Neuron (in vitro differentiated cells): ENCODE results near the gene SPTLC2.
"Not testable (repeated sequence)": the region's sequence is repeated elsewhere in the genome, so short reads cannot be mapped to it uniquely, and the experiment has no call there.

Source experiments
- H2AFZ ChIP-seq: one replicate; pipeline ENCODE4 v1.6.1; 2013; ENCODE audit warnings: low read depth, mild to moderate bottlenecking, inconsistent platforms, low read length, moderate library complexity
- H3K27me3 ChIP-seq: one replicate; pipeline ENCODE4 v1.6.1; 2013; ENCODE audit warnings: low read length; ENCODE audit not compliant: insufficient read depth
- H3K36me3 ChIP-seq: one replicate; pipeline ENCODE4 v1.6.1; 2013; ENCODE audit warnings: low read length; ENCODE audit not compliant: insufficient read depth
- H3K4me1 ChIP-seq: one replicate; pipeline ENCODE4 v1.6.1; 2013; ENCODE audit warnings: low read length; ENCODE audit not compliant: insufficient read depth
- H3K4me3 ChIP-seq: 2 replicates; pipeline ENCODE4 v1.5.1; 2013; ENCODE audit warnings: mild to moderate bottlenecking, low read length, moderate library complexity
- H3K9me3 ChIP-seq: one replicate; pipeline ENCODE4 v1.6.1; 2013; ENCODE audit warnings: low read length

SPTLC2 gene, protein sequence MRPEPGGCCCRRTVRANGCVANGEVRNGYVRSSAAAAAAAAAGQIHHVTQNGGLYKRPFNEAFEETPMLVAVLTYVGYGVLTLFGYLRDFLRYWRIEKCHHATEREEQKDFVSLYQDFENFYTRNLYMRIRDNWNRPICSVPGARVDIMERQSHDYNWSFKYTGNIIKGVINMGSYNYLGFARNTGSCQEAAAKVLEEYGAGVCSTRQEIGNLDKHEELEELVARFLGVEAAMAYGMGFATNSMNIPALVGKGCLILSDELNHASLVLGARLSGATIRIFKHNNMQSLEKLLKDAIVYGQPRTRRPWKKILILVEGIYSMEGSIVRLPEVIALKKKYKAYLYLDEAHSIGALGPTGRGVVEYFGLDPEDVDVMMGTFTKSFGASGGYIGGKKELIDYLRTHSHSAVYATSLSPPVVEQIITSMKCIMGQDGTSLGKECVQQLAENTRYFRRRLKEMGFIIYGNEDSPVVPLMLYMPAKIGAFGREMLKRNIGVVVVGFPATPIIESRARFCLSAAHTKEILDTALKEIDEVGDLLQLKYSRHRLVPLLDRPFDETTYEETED

GRCh38 chr14:77616454-77617229 lies at the start of gene SPTLC2:
SPTLC2 (minus strand) TSS chr14:77616637; CDS start chr14:77616579, 58 bp downstream.
- H3K4me3 ChIP-seq: peak within 1 kb of the TSS; percentile 86
- H3K27me3 ChIP-seq: no peaks in the 10 kb centered on the region

DNA sequence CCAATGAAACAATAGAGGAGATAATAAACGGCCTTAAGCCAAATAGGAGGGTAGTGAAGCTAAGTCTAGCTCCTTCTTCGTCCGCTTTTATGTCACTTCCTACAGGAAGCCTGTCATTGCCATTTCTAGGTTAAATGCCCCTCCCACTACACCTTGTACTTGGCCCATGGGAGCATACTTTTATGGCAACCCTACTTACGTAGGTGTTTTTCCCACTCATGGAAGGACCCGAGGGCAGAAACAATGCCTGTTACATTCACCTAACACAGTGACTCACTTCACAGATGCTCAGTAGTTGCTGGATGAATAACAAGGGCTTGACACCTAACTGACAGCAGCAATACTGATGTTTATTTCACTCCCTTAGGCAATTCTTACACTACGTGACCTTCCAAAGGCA lies 46.9 kb upstream of the SPTLC2 start:
- H3K36me3 ChIP-seq: no peaks in the 10 kb centered on the region
- H2AFZ ChIP-seq: no peak overlapping the region
- no peaks in the 10 kb centered on the region for H3K9me3 ChIP-seq
- H3K27me3 ChIP-seq: no peaks in the 10 kb centered on the region
- no peak overlapping the region for H3K4me3 ChIP-seq
- H3K4me1 ChIP-seq: peaks cover 13% of the 10 kb centered on the region

More at GRCh38 chr14:77616454-77617229, at the start of gene SPTLC2:
- Histone ChIP-seq H3K36me3 (no peaks in the 10 kb centered on the region), H2AFZ (peak within 1 kb of the TSS; percentile 66), H3K4me1 (peaks cover 10% of the 10 kb centered on the region), H3K9me3 (no peaks in the 10 kb centered on the region)

DNA sequence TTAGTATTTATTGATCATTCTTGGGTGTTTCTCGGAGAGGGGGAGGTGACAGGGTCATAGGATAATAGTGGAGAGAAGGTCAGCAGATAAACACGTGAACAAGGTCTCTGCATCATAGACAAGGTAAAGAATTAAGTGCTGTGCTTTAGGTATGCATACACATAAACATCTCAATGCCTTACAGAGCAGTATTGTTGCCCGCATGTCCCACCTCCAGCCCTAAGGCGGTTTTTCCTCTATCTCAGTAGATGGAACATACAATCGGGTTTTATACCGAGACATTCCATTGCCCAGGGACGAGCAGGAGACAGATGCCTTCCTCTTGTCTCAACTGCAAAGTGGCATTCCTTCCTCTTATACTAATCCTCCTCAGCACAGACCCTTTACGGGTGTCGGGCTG lies 45.1 kb upstream of the SPTLC2 start:
- not testable (repeated sequence) for H2AFZ ChIP-seq

GRCh38 chr14:77660754-77661153 lies 44.3 kb upstream of the SPTLC2 start:
- H3K4me1 ChIP-seq: peaks cover 13% of the 10 kb centered on the region
- H3K4me3 ChIP-seq: no peak overlapping the region
- no peaks in the 10 kb centered on the region for H3K36me3 ChIP-seq
- H3K27me3 ChIP-seq: no peaks in the 10 kb centered on the region
- no peaks in the 10 kb centered on the region for H3K9me3 ChIP-seq
- H2AFZ ChIP-seq: no peak overlapping the region

More for the DNA sequence above, 45.1 kb upstream of the SPTLC2 start:
- H3K4me3 ChIP-seq, H3K9me3 ChIP-seq, H3K36me3 ChIP-seq, H3K27me3 ChIP-seq: not testable (repeated sequence)
- H3K4me1 ChIP-seq: peaks cover 13% of the 10 kb centered on the region

- no peak overlapping the region for H2AFZ ChIP-seq
- H3K4me1 ChIP-seq: peaks cover 16% of the 10 kb centered on the region
- no peaks in the 10 kb centered on the region for H3K36me3 ChIP-seq
- H3K27me3 ChIP-seq: no peaks in the 10 kb centered on the region
- H3K4me3 ChIP-seq: no peak overlapping the region
- H3K9me3 ChIP-seq: no peaks in the 10 kb centered on the region
Measured at GRCh38 chr14:77659831-77660230, 43.4 kb upstream of the SPTLC2 start.

- peaks cover 27% of the 10 kb centered on the region for H3K4me1 ChIP-seq
- H3K36me3 ChIP-seq: no peaks in the 10 kb centered on the region
- H3K27me3 ChIP-seq: no peaks in the 10 kb centered on the region
- no peak overlapping the region for H2AFZ ChIP-seq
- H3K9me3 ChIP-seq: no peaks in the 10 kb centered on the region
- H3K4me3 ChIP-seq: no peak overlapping the region
Measured at GRCh38 chr14:77657280-77657679, 40.8 kb upstream of the SPTLC2 start.

DNA sequence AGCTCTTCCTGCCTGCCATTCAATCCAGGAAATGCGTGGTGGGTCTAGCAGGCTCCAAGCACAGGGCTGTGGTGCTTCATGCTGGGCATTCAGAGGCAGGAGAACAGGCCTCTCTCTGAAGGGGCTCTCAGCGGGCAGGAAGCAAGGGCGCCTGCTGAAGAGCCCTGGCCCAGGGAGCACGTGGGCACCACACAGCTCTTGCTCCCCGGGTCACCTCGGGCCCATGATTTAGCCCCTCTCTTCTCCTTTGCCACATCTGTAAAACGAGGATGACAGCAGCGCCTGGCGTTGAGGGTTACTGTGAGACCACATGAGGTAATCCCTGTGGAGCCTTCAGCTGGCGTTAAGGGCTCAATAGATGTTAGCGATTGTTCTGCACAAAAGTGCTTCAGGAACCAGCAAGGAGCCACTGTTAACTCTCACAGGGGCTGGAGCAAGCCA lies 37.6 kb upstream of the SPTLC2 start:
- Histone ChIP-seq H3K4me3 (peak overlapping the region; percentile 14), H3K36me3 (no peaks in the 10 kb centered on the region)

DNA sequence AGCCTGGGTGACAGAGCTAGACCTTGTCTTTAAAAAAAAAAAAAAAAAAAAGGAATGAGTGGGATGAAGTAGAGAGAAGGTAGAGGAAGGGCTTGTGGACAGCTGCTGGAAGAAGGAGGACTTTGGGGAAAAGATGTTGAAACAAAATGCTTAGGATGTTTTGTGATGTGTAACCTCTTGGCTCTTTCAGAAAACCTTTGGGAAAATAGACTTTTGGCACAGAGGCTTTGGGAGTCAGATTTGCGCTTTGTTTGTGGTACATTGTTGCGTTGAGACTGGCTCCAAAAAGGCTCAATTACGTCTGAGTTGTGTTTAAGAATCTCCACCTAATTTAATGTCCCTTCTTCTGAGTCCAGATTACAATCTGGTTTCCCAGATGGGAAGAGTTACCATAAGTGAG lies 32.9 kb upstream of the SPTLC2 start:
- Histone ChIP-seq H3K9me3 (no peaks in the 10 kb centered on the region), H3K4me3 (no peak overlapping the region), H3K36me3 (no peaks in the 10 kb centered on the region), H3K27me3 (no peaks in the 10 kb centered on the region), H3K4me1 (peaks cover 7% of the 10 kb centered on the region), H2AFZ (no peak overlapping the region)

More for the DNA sequence above, 37.6 kb upstream of the SPTLC2 start:
- Histone ChIP-seq H3K4me1 (peaks cover 15% of the 10 kb centered on the region), H3K9me3 (no peaks in the 10 kb centered on the region), H3K27me3 (no peaks in the 10 kb centered on the region), H2AFZ (peak overlapping the region; percentile 57)

DNA sequence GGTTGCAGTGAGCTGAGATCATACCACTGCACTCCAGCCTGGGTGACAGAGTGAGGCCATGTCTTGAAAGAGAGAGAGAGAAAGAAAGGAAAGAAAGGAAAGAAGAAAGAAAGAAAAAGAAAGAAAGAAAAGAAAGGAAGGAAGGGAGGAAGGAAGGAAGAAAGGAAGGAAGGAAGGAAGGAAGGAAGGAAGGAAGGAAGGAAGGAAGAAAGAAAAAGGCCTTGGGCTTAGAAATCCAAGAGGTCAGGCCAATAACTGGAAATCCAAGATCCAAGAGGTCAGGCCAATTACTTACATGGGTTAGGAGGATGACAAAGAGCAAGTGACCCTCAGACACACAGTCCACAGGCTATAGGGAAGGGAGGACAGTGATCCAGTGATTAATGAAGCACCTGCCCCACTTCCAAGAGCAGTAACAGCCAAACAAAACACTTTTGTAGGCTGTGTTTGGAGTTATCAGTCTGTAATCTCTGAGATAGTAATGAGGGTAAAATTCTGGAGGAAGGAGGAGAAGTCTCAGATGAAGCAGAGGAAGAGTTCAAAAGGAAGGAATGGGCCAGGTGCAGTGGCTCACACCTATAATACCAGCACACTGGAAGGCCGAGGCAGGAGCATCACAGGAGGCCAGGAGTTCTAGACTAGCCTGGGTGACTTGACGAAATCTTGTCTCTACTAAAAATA lies 32.2 kb upstream of the SPTLC2 start:
- Histone ChIP-seq H3K4me1 (no peaks in the 10 kb centered on the region), H3K9me3 (no peaks in the 10 kb centered on the region), H3K27me3 (no peaks in the 10 kb centered on the region), H2AFZ (no peak overlapping the region), H3K36me3 (no peaks in the 10 kb centered on the region), H3K4me3 (no peak overlapping the region)

DNA sequence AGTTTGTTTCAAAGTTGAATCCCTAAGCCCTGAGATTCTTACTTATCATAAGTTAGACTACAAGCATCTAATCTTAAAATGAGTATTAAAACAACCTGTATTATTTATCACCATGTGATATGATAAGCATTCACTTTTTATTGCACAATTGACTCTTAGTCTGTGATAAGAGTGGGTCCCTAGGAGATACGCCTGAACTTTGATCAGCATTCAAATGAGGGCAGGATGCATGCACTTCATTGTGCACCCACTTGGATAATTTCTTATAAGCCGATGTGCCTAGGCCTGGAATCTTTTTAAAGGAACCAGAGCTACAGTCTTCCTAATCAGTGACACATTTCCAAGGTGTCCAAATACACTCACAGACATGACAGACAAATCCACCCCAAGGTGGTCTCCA lies 31.4 kb upstream of the SPTLC2 start:
- Histone ChIP-seq H3K27me3 (no peaks in the 10 kb centered on the region), H3K9me3 (no peaks in the 10 kb centered on the region), H3K36me3 (no peaks in the 10 kb centered on the region), H3K4me3 (no peak overlapping the region), H2AFZ (no peak overlapping the region), H3K4me1 (no peaks in the 10 kb centered on the region)

DNA sequence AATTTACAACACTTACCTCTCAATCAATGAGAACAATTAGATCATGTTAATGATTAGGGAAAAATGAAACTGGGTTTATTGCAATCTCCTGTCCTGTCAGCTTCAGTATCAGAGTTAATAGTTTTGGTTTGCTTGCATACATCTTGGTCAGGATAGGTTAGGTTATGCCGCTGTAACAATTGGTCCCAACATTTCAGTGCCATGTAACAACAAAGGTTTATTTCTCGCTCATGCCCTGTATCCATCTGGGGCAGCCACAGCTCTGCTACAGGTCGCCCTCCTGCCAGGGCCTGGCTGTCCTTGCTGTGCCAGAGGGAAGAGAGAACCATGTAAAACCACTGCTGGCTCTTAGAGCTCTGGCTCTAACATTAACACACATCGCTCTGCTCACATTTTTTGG lies 30.5 kb upstream of the SPTLC2 start:
- H3K4me1 ChIP-seq: no peaks in the 10 kb centered on the region
- no peak overlapping the region for H3K4me3 ChIP-seq
- H3K36me3 ChIP-seq: no peaks in the 10 kb centered on the region
- H3K9me3 ChIP-seq: no peaks in the 10 kb centered on the region
- H2AFZ ChIP-seq: no peak overlapping the region
- no peaks in the 10 kb centered on the region for H3K27me3 ChIP-seq

DNA sequence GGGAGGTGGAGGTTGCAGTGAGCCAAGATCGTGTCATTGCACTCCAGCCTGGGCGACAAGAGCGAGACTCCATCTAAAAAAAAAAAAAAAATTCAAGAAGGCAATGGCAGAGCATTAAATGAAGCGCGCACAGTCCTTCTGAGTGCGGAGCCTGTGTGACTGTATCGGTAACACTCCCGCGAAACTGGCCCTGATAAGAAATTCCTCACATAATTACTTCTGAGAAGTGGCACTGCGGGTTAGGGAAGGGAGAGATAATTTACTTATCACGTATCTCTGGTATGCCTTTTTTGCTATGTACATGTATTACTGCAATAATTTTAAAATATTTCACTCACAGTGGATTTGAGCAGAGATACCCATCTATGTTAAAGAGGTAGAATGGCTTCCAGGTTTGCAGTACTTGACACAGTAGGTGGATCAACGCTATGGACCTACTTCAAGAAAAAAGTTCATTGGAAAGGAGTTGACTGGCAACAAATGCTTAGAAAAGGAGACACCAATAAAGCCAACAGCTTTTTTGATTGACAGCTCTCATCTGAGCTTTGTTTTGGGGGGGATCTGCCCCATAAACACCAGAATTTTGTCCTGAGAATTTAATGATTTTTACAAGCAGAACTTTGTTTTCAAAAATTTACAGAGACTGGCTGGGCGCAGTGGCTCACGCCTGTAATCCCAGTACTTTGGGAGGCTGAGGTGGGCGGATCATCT lies 29.2 kb upstream of the SPTLC2 start:
- Histone ChIP-seq H3K36me3 (no peaks in the 10 kb centered on the region), H3K27me3 (no peaks in the 10 kb centered on the region), H3K9me3 (no peaks in the 10 kb centered on the region), H3K4me1 (no peaks in the 10 kb centered on the region), H2AFZ (no peak overlapping the region), H3K4me3 (no peak overlapping the region)
